ENCODE results near the gene TBC1D12. TPM values are rescaled to one million over a fixed set of nuclear protein-coding genes. Genes with fewer than 3 reads are reported as not detected.

Gene TBC1D12
- total RNA-seq, 1 experiment from 2014 or later: 1.6 TPM

DNA sequence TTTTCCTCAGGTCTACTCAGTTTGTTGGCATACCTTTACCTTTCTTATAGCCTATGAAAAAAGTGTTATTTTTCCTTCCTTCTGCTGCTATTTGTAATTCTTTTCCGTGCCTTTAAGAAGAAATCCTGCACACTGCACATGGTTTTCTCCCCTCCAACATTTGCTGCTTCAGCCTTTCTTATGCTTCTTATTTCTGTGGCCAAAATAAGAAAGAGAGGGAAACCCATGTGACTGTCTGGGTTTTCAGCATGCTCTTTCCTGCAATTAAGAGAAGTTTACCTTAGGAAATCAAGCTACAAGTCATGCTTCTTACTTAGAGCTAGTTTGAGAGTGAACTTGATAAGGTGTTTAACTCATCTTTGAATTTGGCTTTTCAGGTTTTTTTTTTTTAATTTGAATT is 11.0 kb downstream of the TBC1D12 start:
- H3K9me3 ChIP-seq (ENCODE audit: low read depth, low read length, poor library complexity, severe bottlenecking): no peaks in the 10 kb centered on the region
- no peak for TF ChIP-seq CTCF (conservative IDR thresholded peaks at IDR 0.05; ENCODE audit: low read depth, low read length)
- TF ChIP-seq EZH2 (IDR thresholded peaks at IDR 0.05; ENCODE audit: borderline replicate concordance, low read depth, low read length, poor library complexity, severe bottlenecking): no peak
- H3K4me3 ChIP-seq (ENCODE audit: low read depth, low read length, poor library complexity, severe bottlenecking): no peak overlapping the region
- CTCF ChIA-PET: no interaction called here
- H3K27me3 ChIP-seq (replicated peaks; ENCODE audit: insufficient read depth, low read depth, low read length, poor library complexity): peaks cover 58% of the 10 kb centered on the region
- no peak overlapping the region for H3K27ac ChIP-seq (ENCODE audit: low read depth, low read length, poor library complexity, severe bottlenecking)
- POLR2A ChIA-PET (ENCODE audit: low non-redundant PET): no interaction called here
- H3K36me3 ChIP-seq (ENCODE audit: insufficient read depth, low read length, poor library complexity, severe bottlenecking): no peaks in the 10 kb centered on the region
- no TSS peak for BruUV-seq (replicated peaks)
- DNase-seq (ENCODE audit: low spot score): no peak
- H3K4me1 ChIP-seq (ENCODE audit: insufficient read depth, low read length, poor library complexity, severe bottlenecking): peaks cover 6% of the 10 kb centered on the region
- intact Hi-C loops (cut with micrococcal nuclease; ENCODE audit: unreplicated experiment): no loop called here

- Histone ChIP-seq H3K36me3 (ENCODE audit: insufficient read depth, low read length, poor library complexity, severe bottlenecking) (no peaks in the 10 kb centered on the region), H3K27me3 (replicated peaks; ENCODE audit: insufficient read depth, low read depth, low read length, poor library complexity) (peaks cover 23% of the 10 kb centered on the region), H3K4me3 (ENCODE audit: low read depth, low read length, poor library complexity, severe bottlenecking) (no peak overlapping the region), H3K9me3 (ENCODE audit: low read depth, low read length, poor library complexity, severe bottlenecking) (no peaks in the 10 kb centered on the region), H3K4me1 (ENCODE audit: insufficient read depth, low read length, poor library complexity, severe bottlenecking) (no peaks in the 10 kb centered on the region), H3K27ac (ENCODE audit: low read depth, low read length, poor library complexity, severe bottlenecking) (no peak overlapping the region)
- POLR2A ChIA-PET (ENCODE audit: low non-redundant PET): no interaction called here
- no peak for DNase-seq (ENCODE audit: low spot score)
- CTCF ChIA-PET: no interaction called here
- no TSS peak for BruUV-seq (replicated peaks)
- intact Hi-C loops (cut with micrococcal nuclease; ENCODE audit: unreplicated experiment): no loop called here
- TF ChIP-seq EZH2 (IDR thresholded peaks at IDR 0.05; ENCODE audit: borderline replicate concordance, low read depth, low read length, poor library complexity, severe bottlenecking) (no peak), CTCF (conservative IDR thresholded peaks at IDR 0.05; ENCODE audit: low read depth, low read length) (no peak)
These were observed 14.6 kb downstream of the TBC1D12 start for GRCh38 chr10:94416896-94417295.

GRCh38 chr10:94417321-94417720 is 15.0 kb downstream of the TBC1D12 start:
- Histone ChIP-seq H3K4me3 (ENCODE audit: low read depth, low read length, poor library complexity, severe bottlenecking) (no peak overlapping the region), H3K4me1 (ENCODE audit: insufficient read depth, low read length, poor library complexity, severe bottlenecking) (no peaks in the 10 kb centered on the region), H3K27me3 (replicated peaks; ENCODE audit: insufficient read depth, low read depth, low read length, poor library complexity) (peaks cover 19% of the 10 kb centered on the region), H3K27ac (ENCODE audit: low read depth, low read length, poor library complexity, severe bottlenecking) (no peak overlapping the region), H3K9me3 (ENCODE audit: low read depth, low read length, poor library complexity, severe bottlenecking) (no peaks in the 10 kb centered on the region), H3K36me3 (ENCODE audit: insufficient read depth, low read length, poor library complexity, severe bottlenecking) (no peaks in the 10 kb centered on the region)
- no TSS peak for BruUV-seq (replicated peaks)
- ChIA-PET POLR2A (ENCODE audit: low non-redundant PET) (interaction anchor here (0.6 kb wide), 1 partner anchor 18 kb away, joined by 9 read pairs; no protein-coding TSS in a partner anchor), CTCF (no interaction called here)
- intact Hi-C loops (cut with micrococcal nuclease; ENCODE audit: unreplicated experiment): no loop called here
- DNase-seq (ENCODE audit: low spot score): no peak
- TF ChIP-seq CTCF (conservative IDR thresholded peaks at IDR 0.05; ENCODE audit: low read depth, low read length) (no peak), EZH2 (IDR thresholded peaks at IDR 0.05; ENCODE audit: borderline replicate concordance, low read depth, low read length, poor library complexity, severe bottlenecking) (no peak)

Measured in A673 (cell line).